HG03521 (cell line): ENCODE measurements around the gene LYL1.
A peak's percentile ranks its signal among the peaks of the same experiment; 100 is the strongest.

Experiments used
- ATAC-seq: cut with Tn5 transposase; IDR thresholded peaks from one replicate; pipeline ENCODE4 v1.9.1; 2021; ENCODE audit warnings: mild to moderate bottlenecking, moderate library complexity; ENCODE audit not compliant: unreplicated experiment

Gene LYL1

GRCh38 chr19:13130886-13131490 lies 28.3 kb upstream of the LYL1 start:
- ATAC-seq: no peak

GRCh38 chr19:13129384-13129783 lies 26.7 kb upstream of the LYL1 start:
- ATAC-seq: no peak

GRCh38 chr19:13128583-13128982 lies 25.9 kb upstream of the LYL1 start:
- no peak for ATAC-seq

- ATAC-seq: no peak
Measured at GRCh38 chr19:13127811-13128575, 25.3 kb upstream of the LYL1 start.

GRCh38 chr19:13127051-13127450 lies 24.4 kb upstream of the LYL1 start:
- ATAC-seq: no peak

GRCh38 chr19:13122980-13123957 lies 20.6 kb upstream of the LYL1 start:
- ATAC-seq: no peak

- no peak for ATAC-seq
Measured at GRCh38 chr19:13122275-13122878, 19.7 kb upstream of the LYL1 start.

- no peak for ATAC-seq
Measured at GRCh38 chr19:13121551-13122274, 19.1 kb upstream of the LYL1 start.

- no peak for ATAC-seq
Measured at GRCh38 chr19:13120817-13121216, 18.2 kb upstream of the LYL1 start.

GRCh38 chr19:13120031-13120430 lies 17.4 kb upstream of the LYL1 start:
- ATAC-seq: no peak

- ATAC-seq: no peak
Measured at GRCh38 chr19:13119627-13120026, 17.0 kb upstream of the LYL1 start.

- ATAC-seq: peak; percentile 23
Measured at GRCh38 chr19:13118424-13119193, 16.0 kb upstream of the LYL1 start.

GRCh38 chr19:13117772-13118423 lies 15.2 kb upstream of the LYL1 start, which contains the start of gene NACC1:
Gene NACC1 (plus strand): TSS chr19:13118264. CDS start chr19:13135208, 16,944 bp downstream.
- ATAC-seq: peak; percentile 74

- no peak for ATAC-seq
Measured at GRCh38 chr19:13117176-13117771, 14.6 kb upstream of the LYL1 start.

GRCh38 chr19:13116282-13117175 lies 13.9 kb upstream of the LYL1 start, which contains the start of gene TRMT1:
Gene TRMT1 (minus strand): TSS chr19:13116740. CDS start chr19:13116399, 341 bp downstream.
- peak; percentile 38 for ATAC-seq

GRCh38 chr19:13115936-13116281 lies 13.3 kb upstream of the LYL1 start:
- no peak for ATAC-seq

GRCh38 chr19:13112555-13112954 lies 9.9 kb upstream of the LYL1 start:
- ATAC-seq: no peak
